HCT116 (cell line): ENCODE data around the gene CBY1.

Source experiments
- CTCF ChIP-seq, 3 experiments: fragments of 200-600 bp in 1 of 3; sonication (generic) in 1 of 3; IDR thresholded peaks in 2 of 3; conservative IDR thresholded peaks in 1 of 3; 2 replicates each; pipeline ENCODE4 v1.5.1; 2012 to 2017; ENCODE audit warnings: low read depth in 2 of 3, low read length in 2 of 3, antibody characterized with exemption in 1 of 3, borderline replicate concordance in 1 of 3, control low read depth in 1 of 3, mild to moderate bottlenecking in 1 of 3, mixed read lengths in 1 of 3, mixed run types in 1 of 3, moderate library complexity in 1 of 3; ENCODE audit not compliant: insufficient read depth in 1 of 3
- EGR1 ChIP-seq: IDR thresholded peaks from 2 replicates; pipeline ENCODE4 v1.6.1; 2012; ENCODE audit warnings: low read depth
- EZH2 ChIP-seq: fragments of 200-600 bp; sonication (generic); IDR thresholded peaks from 2 replicates; pipeline ENCODE4 v1.6.1; 2017; ENCODE audit warnings: antibody characterized with exemption, mixed run types
- SP1 ChIP-seq: IDR thresholded peaks from 2 replicates; pipeline ENCODE4 v1.6.1; 2012; ENCODE audit warnings: low read depth
- YY1 ChIP-seq: IDR thresholded peaks from 2 replicates; pipeline ENCODE4 v1.6.1; 2011; ENCODE audit warnings: low read length, low read depth, moderate library complexity, mild to moderate bottlenecking; ENCODE audit not compliant: insufficient replicate concordance; ENCODE audit errors: extremely low read depth
- ZNF274 ChIP-seq: fragments of 200-500 bp; sonication (Bioruptor generic); IDR thresholded peaks from 2 replicates; pipeline ENCODE4 v1.6.1; 2014; ENCODE audit warnings: mild to moderate bottlenecking, low read depth, low read length, inconsistent platforms

GRCh38 chr22:38612217-38613006, 44.0 kb upstream of the CBY1 start:
- TF ChIP-seq CTCF (IDR thresholded peaks at IDR 0.05 in 2 of 3, conservative IDR thresholded peaks at IDR 0.05 in 1 of 3; ENCODE audit: borderline replicate concordance in 1 of 3, insufficient read depth in 1 of 3, low read depth in 2 of 3, low read length in 2 of 3): no peak
- no peak for TF ChIP-seq SP1
- no peak for TF ChIP-seq EZH2
- TF ChIP-seq EGR1: no peak
- TF ChIP-seq ZNF274: no peak
- TF ChIP-seq YY1: no peak
